ENCODE measurements around the gene C11orf24. TPM values are rescaled to one million over a fixed set of nuclear protein-coding genes. Genes with fewer than 3 reads are reported as not detected.

Gene C11orf24
- total RNA-seq, 2 experiments from 2014 or later = 49.4 to 54.0 TPM

- CTCF ChIA-PET = interaction anchor here (0.7 to 1.2 kb wide), 2 partner anchors 14 to 58 kb away, joined by 3 read pairs; no protein-coding TSS in a partner anchor
- POLR2A ChIA-PET = no interaction called here
Observed at GRCh38 chr11:68216171-68216938, 55.4 kb downstream of the C11orf24 start.

GRCh38 chr11:68215524-68216170 is 56.1 kb downstream of the C11orf24 start:
- CTCF ChIA-PET = interaction anchor here (0.7 to 1.2 kb wide), 2 partner anchors 15 to 57 kb away, joined by 3 read pairs; no protein-coding TSS in a partner anchor
- POLR2A ChIA-PET = no interaction called here

DNA sequence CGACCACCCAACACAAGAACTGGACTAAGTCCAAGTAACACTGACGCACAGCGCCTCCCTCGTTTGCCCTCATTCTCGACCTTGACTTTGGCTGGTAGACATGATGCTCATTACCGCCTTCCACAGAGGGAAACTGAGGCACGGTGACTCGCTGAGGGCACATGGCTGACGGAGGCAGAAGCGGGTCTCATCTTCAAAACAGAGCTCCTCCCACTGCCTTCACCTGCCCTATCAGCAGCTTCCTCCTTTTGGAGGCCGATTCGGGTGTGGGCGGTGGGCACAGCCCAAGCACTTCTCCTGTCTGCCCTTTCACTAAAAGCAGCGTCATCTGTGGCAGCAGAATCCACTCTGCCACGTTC is 56.7 kb downstream of the C11orf24 start:
- POLR2A ChIA-PET = no interaction called here
- CTCF ChIA-PET = interaction anchor here (1.2 kb wide), 1 partner anchor 16 kb away, joined by 3 read pairs; no protein-coding TSS in a partner anchor

GRCh38 chr11:68214173-68215086 is 57.3 kb downstream of the C11orf24 start:
- ChIA-PET CTCF (no interaction called here), POLR2A (no interaction called here)

DNA sequence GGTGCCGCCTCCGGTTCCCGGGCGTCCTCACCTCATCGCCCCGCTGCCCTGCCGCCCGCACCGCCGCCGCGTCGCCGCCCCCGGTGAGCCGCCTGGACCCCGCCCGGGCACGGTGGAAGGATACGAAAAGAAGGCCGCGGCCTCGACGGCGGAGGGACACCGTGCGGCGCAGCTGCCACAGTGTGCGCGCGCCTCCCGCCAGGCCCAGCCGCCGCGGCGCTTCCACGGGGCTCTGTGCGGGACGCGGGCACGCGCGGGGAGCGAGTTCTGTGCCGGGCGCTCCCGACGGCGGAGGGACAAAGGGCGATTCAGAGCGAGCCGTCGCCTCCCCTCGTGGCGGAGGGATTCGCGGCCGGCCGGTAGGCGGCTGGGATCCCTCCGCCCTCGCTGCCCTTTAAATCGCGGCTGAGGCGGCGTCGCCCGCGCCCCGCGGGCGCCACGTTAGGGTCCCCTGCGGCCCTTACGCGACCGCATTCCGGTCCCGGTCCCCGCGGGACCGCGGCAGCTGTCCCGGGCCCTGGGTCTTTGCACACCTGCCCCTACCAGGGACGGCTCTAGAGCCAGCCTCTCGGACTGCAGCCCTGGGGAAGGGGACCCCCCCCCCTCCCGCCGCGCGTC is 58.1 kb downstream of the C11orf24 start:
- POLR2A ChIA-PET = no interaction called here
- CTCF ChIA-PET = no interaction called here

- ChIA-PET POLR2A (no interaction called here), CTCF (interaction anchor here (1.5 kb wide), 1 partner anchor 14 kb away, joined by 3 read pairs; no protein-coding TSS in a partner anchor)
Observed at GRCh38 chr11:68213135-68213515, 58.6 kb downstream of the C11orf24 start, which contains the start of gene KMT5B. Gene KMT5B (minus strand): TSS chr11:68213296. CDS start chr11:68190076, 23,220 bp downstream.

GRCh38 chr11:68212421-68213134 is 59.2 kb downstream of the C11orf24 start:
- ChIA-PET POLR2A (no interaction called here), CTCF (interaction anchor here (1.5 kb wide), 1 partner anchor 13 kb away, joined by 3 read pairs; no protein-coding TSS in a partner anchor)

GRCh38 chr11:68211546-68211945 is 60.2 kb downstream of the C11orf24 start:
- CTCF ChIA-PET = interaction anchor here (1.5 kb wide), 1 partner anchor 12 kb away, joined by 3 read pairs; no protein-coding TSS in a partner anchor
- POLR2A ChIA-PET = no interaction called here

Other genes with a start within 250 kb of the C11orf24 start
- gene NDUFS8, start 241.3 kb downstream of the C11orf24 start, total RNA-seq = 100 to 1,000 TPM; 126 to 137 TPM
- 100 to 1,000 TPM; 129 to 130 TPM for gene TCIRG1, start 232.9 kb downstream of the C11orf24 start, total RNA-seq
- gene CHKA, start 150.6 kb downstream of the C11orf24 start, total RNA-seq = 10 to 100 TPM; 12.2 to 12.3 TPM
- 10 to 100 TPM; 14.4 to 14.7 TPM for gene KMT5B, start 58.7 kb downstream of the C11orf24 start, total RNA-seq
- 10 to 100 TPM; 10.2 to 10.7 TPM for gene LRP5, start 40.6 kb upstream of the C11orf24 start, total RNA-seq
- 100 to 1,000 TPM; 116 to 120 TPM for gene PPP6R3, start 188.8 kb upstream of the C11orf24 start, total RNA-seq